BLaER1 (cell line): ENCODE results near the gene DGKD.
"Not testable (repeated sequence)": the region's sequence is repeated elsewhere in the genome, so short reads cannot be mapped to it uniquely, and the experiment has no call there.

Experiments
- H3K27ac ChIP-seq: shearing (Covaris generic); formaldehyde crosslinking; 2 replicates; pipeline ENCODE4 v1.8.1; 2022
- H3K27me3 ChIP-seq: shearing (Covaris generic); formaldehyde crosslinking; 2 replicates; pipeline ENCODE4 v1.8.1; 2022
- H3K36me3 ChIP-seq: shearing (Covaris generic); formaldehyde crosslinking; 2 replicates; pipeline ENCODE4 v1.8.1; 2022
- H3K4me1 ChIP-seq: shearing (Covaris generic); formaldehyde crosslinking; 2 replicates; pipeline ENCODE4 v1.8.1; 2022
- H3K4me2 ChIP-seq: shearing (Covaris generic); formaldehyde crosslinking; 2 replicates; pipeline ENCODE4 v1.8.1; 2022
- H3K4me3 ChIP-seq: shearing (Covaris generic); formaldehyde crosslinking; 2 replicates; pipeline ENCODE4 v1.8.1; 2022
- H3K9ac ChIP-seq: shearing (Covaris generic); formaldehyde crosslinking; 2 replicates; pipeline ENCODE4 v1.8.1; 2022
- H3K9me3 ChIP-seq: shearing (Covaris generic); formaldehyde crosslinking; 2 replicates; pipeline ENCODE4 v1.8.1; 2022
- H4K20me1 ChIP-seq: shearing (Covaris generic); formaldehyde crosslinking; 2 replicates; pipeline ENCODE4 v1.8.1; 2022
- Cebpa-rat ChIP-seq: shearing (Covaris generic); IDR thresholded peaks from 2 replicates; pipeline ENCODE4 v1.8.1; 2022

DGKD gene

DNA sequence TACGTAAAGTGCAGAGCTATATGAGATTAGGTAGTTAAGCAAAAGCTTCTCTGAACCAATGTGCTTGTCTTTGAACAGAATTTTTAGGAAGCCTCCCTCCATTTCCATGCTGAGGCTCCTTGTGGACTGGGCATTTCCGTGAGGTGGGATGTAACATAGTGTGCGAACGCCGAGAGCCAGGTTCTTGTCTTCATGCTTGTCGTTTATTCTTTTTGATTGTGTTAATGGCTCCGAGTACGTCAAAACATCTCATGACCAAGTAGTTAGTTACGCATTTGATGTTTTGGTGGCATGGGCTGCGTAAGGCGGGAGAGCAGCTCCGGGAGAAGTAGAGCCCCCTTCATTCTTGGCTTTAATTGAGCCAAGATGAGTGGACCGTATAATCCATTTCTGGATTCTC lies 32.9 kb downstream of the DGKD start:
- peak overlapping the region; percentile 84; the same call in 1 of the 2 replicates for H3K9ac ChIP-seq
- peaks cover 97% of the 10 kb centered on the region for H3K4me1 ChIP-seq
- no peaks in the 10 kb centered on the region for H3K27me3 ChIP-seq
- peak overlapping the region; percentile 57; the same call in 1 of the 2 replicates for H3K4me3 ChIP-seq
- peaks cover 57% of the 10 kb centered on the region for H3K36me3 ChIP-seq
- H4K20me1 ChIP-seq = peaks cover 100% of the 10 kb centered on the region
- H3K4me2 ChIP-seq = peak overlapping the region; percentile 96
- peaks cover 14% of the 10 kb centered on the region; the same call in 1 of the 2 replicates for H3K9me3 ChIP-seq
- H3K27ac ChIP-seq = peak overlapping the region; percentile 88
- no peak for TF ChIP-seq Cebpa-rat

DNA sequence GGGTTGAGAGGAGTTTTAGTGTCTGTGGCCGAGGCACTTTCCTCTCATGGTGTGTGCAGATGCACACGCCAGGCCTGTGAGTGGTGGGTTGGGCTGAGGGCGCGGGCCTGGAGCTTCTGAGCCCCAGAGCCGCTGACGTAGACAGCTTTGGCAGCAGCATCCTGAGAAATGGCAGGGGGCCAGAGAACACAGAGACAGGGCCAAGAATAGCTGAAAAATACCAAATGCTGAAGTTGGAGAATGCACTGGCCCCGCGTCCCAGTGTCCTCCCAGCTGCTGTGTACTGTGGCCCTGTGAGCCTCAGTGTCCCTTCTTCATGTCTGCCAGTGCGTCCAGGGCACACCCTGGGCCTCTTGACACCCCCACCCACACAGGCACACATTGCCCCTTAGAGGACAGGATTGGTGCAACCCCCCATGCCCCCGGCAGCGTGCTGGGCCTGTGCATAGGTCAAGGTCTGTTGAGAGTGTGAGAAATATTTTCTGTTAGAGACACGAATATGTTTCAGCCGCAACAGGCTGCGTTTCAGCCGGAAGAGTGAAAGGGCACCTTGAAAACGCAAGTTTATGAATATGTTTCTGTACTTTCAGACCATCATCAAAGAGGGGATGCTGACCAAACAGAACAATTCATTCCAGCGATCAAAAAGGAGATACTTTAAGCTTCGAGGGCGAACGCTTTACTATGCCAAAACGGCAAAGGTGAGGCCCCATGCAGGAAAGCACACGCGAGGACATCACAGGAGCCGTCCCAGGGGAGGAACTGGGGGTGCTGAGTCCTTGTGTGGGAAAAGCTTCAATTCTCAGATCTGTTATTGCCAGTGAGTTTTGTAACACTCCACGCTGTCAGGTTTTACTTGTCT lies 33.6 kb downstream of the DGKD start:
- Histone ChIP-seq H3K4me2 (peak overlapping the region; percentile 96), H3K4me1 (peaks cover 91% of the 10 kb centered on the region), H4K20me1 (peaks cover 100% of the 10 kb centered on the region), H3K9ac (peak overlapping the region; percentile 84; the same call in 1 of the 2 replicates), H3K36me3 (peaks cover 64% of the 10 kb centered on the region), H3K9me3 (peaks cover 14% of the 10 kb centered on the region; the same call in 1 of the 2 replicates), H3K4me3 (peak overlapping the region; percentile 57), H3K27ac (peak overlapping the region; percentile 88), H3K27me3 (no peaks in the 10 kb centered on the region)
- TF ChIP-seq Cebpa-rat = no peak

DNA sequence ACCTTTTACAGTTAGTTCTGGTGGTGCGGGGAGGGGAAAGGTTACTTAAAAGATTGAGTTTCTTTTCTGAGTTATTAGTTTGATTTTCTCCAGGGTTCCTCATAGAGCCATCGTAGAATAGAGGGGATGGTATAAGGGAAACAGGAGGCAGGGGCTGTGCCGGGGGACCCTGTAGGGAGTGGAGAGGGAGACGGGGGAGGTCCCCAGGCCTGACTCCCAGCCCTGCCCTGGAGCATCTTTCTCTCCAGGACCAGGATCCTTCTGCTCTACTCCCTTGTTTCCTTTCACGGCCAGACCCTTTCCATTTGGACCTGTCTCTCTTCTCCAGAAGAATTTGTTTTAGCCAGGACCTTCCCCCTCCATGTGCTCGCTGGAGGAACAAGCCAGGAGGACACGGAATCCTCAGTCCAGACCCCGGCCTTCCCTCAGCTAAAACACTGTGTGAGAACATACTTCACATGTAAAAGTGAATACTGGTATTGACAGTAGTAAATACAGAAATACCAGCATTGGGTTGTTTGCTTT lies 35.4 kb downstream of the DGKD start:
- Histone ChIP-seq H3K4me3 (no peak overlapping the region), H3K36me3 (peaks cover 82% of the 10 kb centered on the region), H3K27me3 (no peaks in the 10 kb centered on the region), H3K27ac (peak overlapping the region; percentile 12; the same call in 1 of the 2 replicates), H3K9me3 (peaks cover 14% of the 10 kb centered on the region; the same call in 1 of the 2 replicates), H3K4me2 (no peak overlapping the region), H4K20me1 (peaks cover 100% of the 10 kb centered on the region), H3K4me1 (peaks cover 87% of the 10 kb centered on the region), H3K9ac (no peak overlapping the region)
- TF ChIP-seq Cebpa-rat = no peak

DNA sequence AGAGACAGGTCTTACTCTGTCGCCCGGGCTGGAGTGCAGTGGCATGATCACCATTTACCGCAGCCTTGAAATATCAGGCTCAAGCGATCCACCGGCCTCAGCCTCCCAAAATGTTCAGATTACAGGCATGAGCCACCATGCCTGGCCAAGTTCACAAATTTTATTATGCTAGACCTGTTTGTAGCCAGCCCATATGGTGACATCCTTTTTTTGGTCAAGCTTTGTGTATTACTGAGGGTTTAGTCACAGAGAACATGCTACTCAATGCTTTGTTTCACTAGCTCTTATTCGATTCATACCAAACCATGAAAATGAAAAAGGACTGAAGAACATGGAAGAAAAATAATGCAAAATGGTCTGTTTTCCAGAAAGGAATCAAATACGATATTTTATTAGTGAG lies 41.4 kb downstream of the DGKD start:
- Histone ChIP-seq H3K36me3 (peaks cover 96% of the 10 kb centered on the region), H4K20me1 (peaks cover 89% of the 10 kb centered on the region), H3K27me3 (no peaks in the 10 kb centered on the region), H3K4me1 (peaks cover 66% of the 10 kb centered on the region), H3K9me3 (no peaks in the 10 kb centered on the region; the same call in 1 of the 2 replicates), H3K4me2 (no peak overlapping the region), H3K9ac (no peak overlapping the region), H3K4me3 (no peak overlapping the region), H3K27ac (no peak overlapping the region)
- no peak for TF ChIP-seq Cebpa-rat

DNA sequence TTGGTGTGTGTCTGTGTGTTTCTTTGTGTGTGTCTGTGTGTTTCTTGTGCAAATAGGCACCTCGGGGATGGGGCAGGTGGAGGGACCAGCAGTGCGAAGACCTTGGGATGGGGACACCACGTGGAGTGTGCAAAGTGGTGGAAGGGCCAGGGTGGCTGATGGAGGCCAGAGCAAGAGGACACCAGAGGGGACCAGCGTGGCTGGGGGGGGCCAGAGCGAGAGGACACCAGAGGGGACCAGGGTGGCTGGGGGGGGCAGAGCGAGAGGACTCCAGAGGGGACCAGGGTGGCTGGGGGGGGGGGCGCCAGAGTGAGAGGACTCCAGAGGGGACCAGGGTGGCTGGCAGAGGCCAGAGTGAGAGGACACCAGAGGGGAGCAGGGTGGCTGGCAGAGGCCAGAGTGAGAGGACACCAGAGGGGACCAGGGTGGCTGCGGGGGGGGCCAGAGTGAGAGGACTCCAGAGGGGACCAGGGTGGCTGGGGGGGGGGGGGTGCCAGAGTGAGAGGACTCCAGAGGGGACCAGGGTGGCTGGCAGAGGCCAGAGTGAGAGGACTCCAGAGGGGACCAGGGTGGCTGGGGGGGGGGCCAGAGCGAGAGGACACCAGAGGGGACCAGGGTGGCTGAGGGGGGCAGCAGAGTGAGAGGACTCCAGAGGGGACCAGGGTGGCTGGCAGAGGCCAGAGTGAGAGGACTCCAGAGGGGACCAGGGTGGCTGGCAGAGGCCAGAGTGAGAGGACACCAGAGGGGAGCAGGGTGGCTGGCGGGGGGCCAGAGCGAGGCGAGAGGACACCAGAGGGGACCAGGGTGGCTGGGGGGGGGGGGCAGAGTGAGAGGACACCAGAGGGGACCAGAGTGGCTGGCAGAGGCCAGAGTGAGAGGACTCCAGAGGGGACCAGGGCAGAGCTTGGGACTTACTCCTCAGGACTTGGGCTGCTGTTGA lies 42.7 kb downstream of the DGKD start:
- H3K4me1 ChIP-seq = peaks cover 67% of the 10 kb centered on the region
- not testable (repeated sequence) for H3K9me3 ChIP-seq, H3K9ac ChIP-seq, H3K4me3 ChIP-seq, H3K27ac ChIP-seq, H3K4me2 ChIP-seq, H3K27me3 ChIP-seq
- peaks cover 89% of the 10 kb centered on the region for H4K20me1 ChIP-seq
- peaks cover 96% of the 10 kb centered on the region for H3K36me3 ChIP-seq

DNA sequence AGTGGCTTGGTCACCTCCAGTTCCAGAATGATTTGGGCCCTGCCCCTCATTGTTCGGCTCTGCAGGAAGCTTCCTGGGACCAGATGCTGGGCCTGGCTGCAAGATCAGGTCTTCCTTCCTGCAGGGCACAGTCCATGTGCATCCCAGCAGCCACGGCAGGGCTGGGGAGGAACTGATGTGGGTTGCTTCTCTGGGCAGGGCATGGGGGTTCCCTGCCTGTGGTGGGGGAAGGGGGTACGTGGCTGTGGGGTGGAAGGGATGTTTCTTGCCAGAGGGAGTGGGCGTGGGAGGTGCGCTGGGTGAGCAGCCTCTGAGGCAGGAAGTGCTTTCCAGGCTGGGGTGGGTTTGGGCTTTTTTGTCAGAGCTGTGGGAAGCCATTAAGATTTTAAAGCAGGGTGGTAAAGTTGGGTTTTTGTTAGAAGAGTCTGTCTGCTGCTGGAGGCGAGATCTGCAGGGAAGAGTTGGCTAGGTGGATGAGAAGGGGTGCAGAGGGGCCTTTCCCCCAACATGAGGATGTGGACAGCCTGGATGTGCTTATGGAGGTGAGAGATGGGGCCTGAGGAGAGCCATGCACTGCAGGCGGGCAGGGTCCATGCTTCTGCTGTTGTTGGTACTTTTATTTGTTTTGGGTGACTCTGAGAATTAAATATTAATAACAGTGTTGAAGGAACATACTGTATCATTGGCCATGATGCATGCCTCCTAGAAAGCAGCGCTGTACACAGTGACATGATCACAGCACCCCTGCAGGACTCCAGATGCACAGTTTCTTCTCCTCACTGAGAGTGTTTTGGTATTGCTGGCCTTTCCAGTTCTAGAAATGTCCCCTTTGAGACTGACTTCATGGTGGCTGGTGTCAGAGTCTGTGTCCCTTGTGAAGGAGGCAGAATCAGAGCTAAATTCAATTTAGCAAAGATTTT lies 45.3 kb downstream of the DGKD start:
- TF ChIP-seq Cebpa-rat = no peak
- Histone ChIP-seq H3K4me3 (no peak overlapping the region), H3K27ac (peak overlapping the region; percentile 67), H3K9ac (peak overlapping the region; percentile 28; the same call in 1 of the 2 replicates), H3K4me2 (peak overlapping the region; percentile 46), H3K4me1 (peaks cover 55% of the 10 kb centered on the region), H3K27me3 (no peaks in the 10 kb centered on the region), H3K36me3 (peaks cover 95% of the 10 kb centered on the region), H3K9me3 (no peaks in the 10 kb centered on the region; the same call in 1 of the 2 replicates), H4K20me1 (peaks cover 86% of the 10 kb centered on the region)

DNA sequence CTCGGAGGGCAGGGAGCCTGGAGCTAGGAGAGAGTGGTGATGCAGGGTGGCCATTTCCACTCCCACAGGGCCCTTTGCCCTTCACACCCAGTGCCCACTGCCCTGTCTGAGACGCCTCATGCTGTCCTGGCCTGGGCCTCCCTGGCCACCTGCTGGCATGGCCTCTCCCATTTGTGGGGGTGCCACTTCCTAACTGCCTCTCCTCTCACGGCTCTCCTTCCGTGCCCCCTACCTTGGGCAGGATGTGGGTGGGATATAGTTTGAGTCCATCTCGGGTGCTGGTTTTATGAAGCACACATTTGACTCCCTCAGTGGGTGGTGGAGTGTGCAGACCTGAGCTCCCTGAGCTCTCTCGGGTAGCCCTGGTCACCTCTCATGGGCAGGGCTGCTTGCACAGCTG lies 46.0 kb downstream of the DGKD start:
- TF ChIP-seq Cebpa-rat = no peak
- no peak overlapping the region for H3K4me3 ChIP-seq
- H3K9ac ChIP-seq = peak overlapping the region; percentile 28
- peak overlapping the region; percentile 67 for H3K27ac ChIP-seq
- no peaks in the 10 kb centered on the region for H3K27me3 ChIP-seq
- H3K36me3 ChIP-seq = peaks cover 95% of the 10 kb centered on the region
- peaks cover 87% of the 10 kb centered on the region for H4K20me1 ChIP-seq
- peak overlapping the region; percentile 46 for H3K4me2 ChIP-seq
- H3K4me1 ChIP-seq = peaks cover 48% of the 10 kb centered on the region
- H3K9me3 ChIP-seq = no peaks in the 10 kb centered on the region; the same call in 1 of the 2 replicates

DNA sequence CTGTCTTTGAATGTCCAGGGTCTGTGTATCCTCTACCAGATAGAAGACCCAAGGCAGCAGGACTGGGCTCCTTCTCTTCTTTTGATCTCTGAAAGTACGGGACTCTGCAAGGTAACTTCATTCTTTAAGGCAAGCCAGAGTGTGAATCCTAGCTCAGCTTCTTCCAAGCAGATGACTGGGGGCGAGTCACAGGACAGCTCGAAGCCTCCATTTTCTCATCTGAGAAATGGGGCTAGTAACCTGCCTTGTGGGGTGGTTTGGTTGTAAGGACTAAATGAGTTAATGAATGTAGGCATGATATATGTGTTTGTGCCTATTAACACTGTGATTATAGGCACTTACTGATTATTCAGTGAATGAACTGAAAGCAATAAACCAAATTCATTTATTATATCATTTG lies 46.7 kb downstream of the DGKD start:
- no peak for TF ChIP-seq Cebpa-rat
- Histone ChIP-seq H3K27me3 (no peaks in the 10 kb centered on the region), H3K36me3 (peaks cover 95% of the 10 kb centered on the region), H3K9ac (peak overlapping the region; percentile 28; the same call in 1 of the 2 replicates), H3K9me3 (no peaks in the 10 kb centered on the region; the same call in 1 of the 2 replicates), H3K27ac (peak overlapping the region; percentile 67), H3K4me3 (no peak overlapping the region), H3K4me2 (peak overlapping the region; percentile 46), H3K4me1 (peaks cover 48% of the 10 kb centered on the region), H4K20me1 (peaks cover 89% of the 10 kb centered on the region)
